Heart left ventricle (tissue), 13 donors: ENCODE results near the gene CLMN.

Experiments
- POLR2A ChIP-seq, 2 donors: fragments of 450-650 bp; IDR thresholded peaks; one replicate each; pipeline ENCODE4 v1.6.1; 2017; ENCODE audit warnings: antibody characterized with exemption in 2 of 2, mild to moderate bottlenecking in 2 of 2, moderate library complexity in 2 of 2
- TF ChIP-seq, protein P1 (sequence below), 12 donors: fragments of 200-600 bp; sonication (generic) in 4 of 12; IDR thresholded peaks; one replicate each; pipeline versions ENCODE4 v1.5.0 to v1.8.0; 2018 to 2022; ENCODE audit warnings: antibody characterized with exemption in 12 of 12, mild to moderate bottlenecking in 5 of 12
- donor health status: ischemic (EF 13 %, LVEDD 7.1; RV severe dilation, severe dysfunction).
- donor health status: DM: no; HTN: yes; CAD: no.
- donor health status: DM: no; HTN: no; CAD: no.
- donor health status: ischemic (EF 25% LVEDD 6.9; RV normal size, moderate dysfunction).
- donor health status: ischemic (EF 25% LVEDD 5.7; RV mildly dilated, moderate dysfunction).
- donor health status: ischemic (EF 35%, LVEDD 5.7; RV mildly dilated, moderate dysfunction).
- donor health status: nonischemic (EF 11% LVEDD 7.7; RV severe dilation, severe dysfunction).
- donor health status: DM: yes; HTN: yes; CAD: no.
- donor health status: PGD.
- donor health status: ischemic (EF 29% LVEDD 5.4; RV normal size, mild dysfunction).
- donor health status: nonischemic (EF 23%, LVEDD 6.1; RV moderate dilation, normal function).

DNA sequence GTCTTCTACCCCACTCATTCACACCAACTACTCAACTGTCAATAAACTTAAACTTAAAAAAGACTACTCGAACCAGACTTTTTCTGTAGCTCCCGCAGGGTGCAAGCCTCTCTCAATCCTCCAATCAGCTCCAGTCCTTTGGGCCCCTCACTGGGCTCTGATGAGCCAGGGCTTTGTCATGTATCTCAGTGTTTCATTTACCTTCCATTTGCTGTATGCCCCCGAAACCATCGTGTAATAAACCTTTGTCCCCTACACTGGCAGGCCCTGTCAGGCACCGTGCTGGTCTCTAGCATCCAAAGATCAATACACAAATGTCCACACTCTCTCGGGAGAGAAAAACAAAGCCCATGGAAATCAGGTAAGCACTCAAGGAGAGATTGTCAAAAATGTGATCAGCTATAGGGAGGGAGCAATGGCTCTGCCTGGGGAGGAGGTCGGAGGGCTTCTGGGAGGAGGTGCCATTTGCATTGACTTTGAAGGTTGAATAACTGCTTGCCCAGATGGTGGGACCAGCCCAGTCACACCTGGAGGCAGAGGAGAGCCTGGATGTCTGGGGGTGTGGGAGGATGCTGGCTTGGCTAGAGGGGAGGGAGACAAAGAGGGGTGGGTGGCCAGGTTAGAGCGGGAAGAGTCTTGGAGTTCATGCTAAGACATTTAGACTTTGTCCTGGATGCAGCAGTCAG is 120.3 kb downstream of the CLMN start:
- no peak for TF ChIP-seq POLR2A (IDR thresholded peaks at IDR 0.05)
- TF ChIP-seq, protein P1, sequence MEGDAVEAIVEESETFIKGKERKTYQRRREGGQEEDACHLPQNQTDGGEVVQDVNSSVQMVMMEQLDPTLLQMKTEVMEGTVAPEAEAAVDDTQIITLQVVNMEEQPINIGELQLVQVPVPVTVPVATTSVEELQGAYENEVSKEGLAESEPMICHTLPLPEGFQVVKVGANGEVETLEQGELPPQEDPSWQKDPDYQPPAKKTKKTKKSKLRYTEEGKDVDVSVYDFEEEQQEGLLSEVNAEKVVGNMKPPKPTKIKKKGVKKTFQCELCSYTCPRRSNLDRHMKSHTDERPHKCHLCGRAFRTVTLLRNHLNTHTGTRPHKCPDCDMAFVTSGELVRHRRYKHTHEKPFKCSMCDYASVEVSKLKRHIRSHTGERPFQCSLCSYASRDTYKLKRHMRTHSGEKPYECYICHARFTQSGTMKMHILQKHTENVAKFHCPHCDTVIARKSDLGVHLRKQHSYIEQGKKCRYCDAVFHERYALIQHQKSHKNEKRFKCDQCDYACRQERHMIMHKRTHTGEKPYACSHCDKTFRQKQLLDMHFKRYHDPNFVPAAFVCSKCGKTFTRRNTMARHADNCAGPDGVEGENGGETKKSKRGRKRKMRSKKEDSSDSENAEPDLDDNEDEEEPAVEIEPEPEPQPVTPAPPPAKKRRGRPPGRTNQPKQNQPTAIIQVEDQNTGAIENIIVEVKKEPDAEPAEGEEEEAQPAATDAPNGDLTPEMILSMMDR (IDR thresholded peaks at IDR 0.05): no peak
